Ovary (tissue), 3 donors: ENCODE results near the gene PPP1R1B.

ENCODE experiments used
- CTCF ChIP-seq, 3 donors: fragments of 450-650 bp in 2 of 3; fragments of 200-600 bp in 1 of 3; IDR thresholded peaks; one replicate each; pipeline versions ENCODE4 v1.5.1 to v1.8.0; 2016 to 2022; ENCODE audit warnings: antibody characterized with exemption in 3 of 3, mild to moderate bottlenecking in 1 of 3
- EP300 ChIP-seq: sonication (generic); formaldehyde crosslinking; IDR thresholded peaks from one replicate; pipeline ENCODE4 v1.6.1; 2017; ENCODE audit warnings: antibody characterized with exemption
- POLR2A ChIP-seq: fragments of 450-650 bp; IDR thresholded peaks from one replicate; pipeline ENCODE4 v1.6.1; 2017; ENCODE audit warnings: antibody characterized with exemption, mild to moderate bottlenecking, moderate library complexity
- donor health status: DM: no; HTN: no; CAD: no.

GRCh38 chr17:39667945-39668924, 41.5 kb downstream of the PPP1R1B start, which contains the start of gene PNMT:
- peak in 2 of 3 donors; percentile 64 to 65 for TF ChIP-seq CTCF (IDR thresholded peaks at IDR 0.05)
- TF ChIP-seq EP300: no peak
- TF ChIP-seq POLR2A: no peak
